Measurements from ENCODE around the gene HKDC1.

- TF ChIP-seq CTCF (IDR thresholded peaks at IDR 0.05) (no peak), POLR2AphosphoS5 (IDR thresholded peaks at IDR 0.05) (no peak), POLR2A (IDR thresholded peaks at IDR 0.05) (no peak)
Observed at GRCh38 chr10:69209787-69210484, 10.2 kb upstream of the HKDC1 start.

Measured in gastroesophageal sphincter (tissue), 3 donors.